ENCODE measurements around the gene PTPRE.

The PTPRE gene

DNA sequence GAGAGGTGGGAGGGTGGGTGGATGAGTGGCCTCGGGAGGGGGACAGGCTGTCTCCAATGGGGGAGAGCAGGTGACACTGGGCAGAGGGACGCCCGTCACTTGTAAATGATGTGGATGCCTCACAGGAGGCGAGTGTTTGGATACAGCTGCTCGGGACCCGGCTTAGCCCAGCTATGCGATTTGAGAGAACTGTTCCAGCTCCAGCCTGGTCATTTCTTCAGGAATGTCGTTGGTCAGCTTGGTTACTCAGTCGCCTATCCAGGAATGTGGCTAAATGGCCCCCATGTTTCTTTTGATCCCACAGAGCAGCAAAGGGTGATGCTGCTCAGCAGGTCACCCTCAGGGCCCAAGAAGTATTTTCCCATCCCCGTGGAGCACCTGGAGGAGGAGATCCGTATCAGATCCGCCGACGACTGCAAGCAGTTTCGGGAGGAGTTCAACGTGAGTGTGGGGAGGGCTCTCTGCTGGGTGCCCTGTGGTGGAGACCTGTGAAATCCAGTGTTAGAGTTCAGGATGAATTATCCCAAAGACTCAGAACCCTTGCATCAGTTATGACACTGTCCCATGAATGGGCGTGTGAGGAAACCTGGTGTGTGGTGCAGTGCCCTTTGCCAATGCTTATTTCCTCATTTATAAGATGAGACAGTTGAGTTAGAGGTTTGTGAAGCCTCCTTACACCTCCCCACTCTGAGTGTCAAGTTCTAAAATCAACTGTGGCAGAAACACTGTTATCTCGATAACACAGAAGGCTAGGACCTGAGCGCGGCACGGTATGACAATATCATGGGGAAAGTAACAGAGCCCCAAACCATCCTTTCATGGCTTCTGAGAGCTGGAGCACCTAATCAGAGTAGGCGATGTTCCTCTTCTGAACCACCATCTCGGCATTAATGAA lies 142.6 kb downstream of the PTPRE start:
- no peak for DNase-seq

DNA sequence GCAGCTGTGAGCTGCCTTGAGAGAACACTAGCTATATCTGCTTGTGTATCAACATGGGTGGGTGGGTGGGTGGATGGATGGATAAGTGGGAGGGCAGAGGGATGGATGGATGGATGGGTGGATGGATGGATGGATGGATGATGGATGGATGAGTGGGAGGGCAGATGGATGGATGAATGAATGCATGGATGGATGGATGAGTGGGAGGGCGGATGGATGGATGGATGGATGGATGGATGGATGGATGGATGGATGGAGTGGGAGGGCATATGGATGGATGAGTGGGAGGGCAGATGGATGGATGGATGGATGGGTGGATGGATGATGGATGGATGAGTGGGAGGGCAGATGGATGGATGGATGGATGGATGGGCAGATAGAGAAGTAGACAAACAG lies 143.2 kb downstream of the PTPRE start:
- DNase-seq, result no peak

- DNase-seq, result no peak
These were observed 144.0 kb downstream of the PTPRE start for GRCh38 chr10:128050936-128051335.

- no peak for DNase-seq
These were observed 144.6 kb downstream of the PTPRE start for GRCh38 chr10:128051548-128051947.

DNA sequence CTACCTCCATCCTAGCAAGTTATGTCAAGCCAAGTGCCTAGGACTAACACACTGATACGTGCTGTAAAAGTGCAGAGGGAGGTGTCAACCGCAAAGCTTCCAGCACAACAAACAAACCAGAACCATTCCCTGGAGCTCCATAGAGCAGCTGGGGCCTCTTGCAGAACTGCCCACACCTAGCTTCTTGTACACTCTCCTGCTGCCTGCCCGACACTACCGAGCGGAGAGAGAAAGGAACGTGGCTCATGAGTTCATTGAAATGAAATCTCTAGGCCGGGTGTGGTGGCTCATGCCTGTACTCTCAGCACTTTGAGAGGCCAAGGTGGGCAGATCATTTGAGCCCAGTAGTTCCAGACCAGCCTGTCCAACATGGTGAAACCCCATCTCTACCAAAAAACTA lies 145.8 kb downstream of the PTPRE start:
- DNase-seq, result no peak

DNA sequence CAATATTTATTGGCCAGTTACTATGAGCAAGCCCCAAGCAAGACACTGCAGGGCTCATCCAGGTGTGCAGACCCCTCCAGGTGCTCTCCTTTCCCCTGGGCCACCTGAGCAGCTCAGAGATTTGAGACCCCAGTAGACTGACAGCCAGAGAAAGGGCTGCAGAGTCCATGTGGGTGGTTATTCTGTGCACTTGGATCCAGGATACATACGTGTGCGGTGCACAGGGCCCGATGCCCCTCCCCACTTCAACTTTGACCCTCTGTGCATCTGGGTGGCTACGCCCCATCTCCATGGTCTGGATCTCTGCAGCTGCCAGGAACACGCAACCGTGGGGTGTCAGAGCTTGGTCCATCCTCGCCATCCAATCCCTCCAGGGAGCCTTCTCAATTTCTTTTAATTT lies 146.5 kb downstream of the PTPRE start:
- no peak for DNase-seq

DNA sequence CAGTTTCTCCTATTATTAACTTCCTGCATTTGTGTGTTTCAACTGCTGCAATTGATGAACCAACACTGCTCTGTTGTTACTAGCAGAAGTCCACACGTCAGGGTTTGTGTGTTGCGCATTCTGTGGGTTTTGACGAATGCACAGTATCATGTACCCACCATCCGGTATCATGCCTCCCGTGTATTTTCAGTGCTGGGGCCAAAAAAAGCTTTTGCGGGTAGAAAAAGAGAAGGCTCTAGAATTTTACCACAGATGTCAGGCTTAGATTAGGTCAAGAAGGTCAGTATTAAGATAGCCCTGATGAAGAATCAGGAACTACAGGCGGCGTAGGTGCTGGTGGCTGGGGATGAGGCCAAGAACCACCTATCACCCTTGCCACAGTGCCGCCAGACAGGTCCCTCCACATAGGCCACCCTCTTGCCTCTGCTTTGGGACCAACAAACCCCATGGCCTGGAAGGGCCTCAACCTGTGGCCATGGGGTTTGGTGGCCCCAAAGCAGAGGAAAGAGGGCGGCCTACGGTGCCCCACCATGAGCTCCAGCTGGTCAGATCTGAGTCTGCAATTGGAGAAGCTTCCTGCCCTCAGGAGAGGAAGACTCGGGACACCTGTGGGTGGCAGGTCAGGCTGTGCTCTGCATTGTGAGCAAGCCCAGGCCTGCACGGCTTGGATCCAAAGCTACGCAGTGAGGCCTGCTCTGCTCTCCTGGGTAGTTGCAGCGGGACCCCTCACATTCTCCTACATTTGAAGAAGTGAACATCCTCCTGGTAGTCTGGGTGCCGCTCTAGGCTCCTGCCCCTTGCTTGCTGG lies 147.5 kb downstream of the PTPRE start:
- DNase-seq, result no peak

- no peak for DNase-seq
These were observed 148.4 kb downstream of the PTPRE start for GRCh38 chr10:128055061-128055868.

DNA sequence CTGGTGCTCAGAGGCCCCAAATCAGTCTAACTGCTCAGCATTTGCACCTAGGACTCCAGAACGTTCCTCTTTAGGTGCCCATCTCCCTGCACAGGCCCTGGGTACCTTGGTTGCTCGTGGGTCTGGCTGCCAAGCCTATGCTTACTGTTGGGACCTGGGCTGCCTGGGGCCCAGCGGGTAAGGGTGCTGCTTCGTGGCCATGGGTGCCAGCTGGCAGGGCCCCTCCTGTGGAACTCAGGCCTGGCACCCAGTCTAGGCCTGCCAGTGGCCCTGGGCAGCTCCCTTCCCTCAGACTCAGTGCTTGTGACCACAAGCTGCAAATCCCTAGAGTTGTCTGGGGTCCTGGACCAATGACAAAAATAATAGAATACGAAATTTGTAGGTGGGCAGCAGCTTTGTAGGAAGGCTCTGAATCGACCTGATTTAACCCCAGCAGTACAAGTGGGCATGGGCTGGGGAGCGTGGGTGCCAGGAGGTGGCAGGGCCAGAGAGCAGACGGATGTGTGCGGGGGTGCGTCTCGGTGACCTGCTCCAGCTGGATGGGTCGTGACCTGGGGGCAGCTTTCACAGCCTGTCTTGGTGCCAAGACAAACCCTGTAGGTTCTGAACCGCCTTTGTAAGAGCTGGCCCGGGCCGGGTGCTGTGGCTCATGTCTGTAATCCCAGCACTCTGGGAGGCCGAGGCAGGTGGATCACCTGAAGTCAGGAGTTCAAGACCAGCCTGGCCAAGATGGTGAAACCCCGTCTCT lies 149.6 kb downstream of the PTPRE start:
- DNase-seq, result no peak

GRCh38 chr10:128058106-128058749 lies 151.3 kb downstream of the PTPRE start:
- no peak for DNase-seq

DNA sequence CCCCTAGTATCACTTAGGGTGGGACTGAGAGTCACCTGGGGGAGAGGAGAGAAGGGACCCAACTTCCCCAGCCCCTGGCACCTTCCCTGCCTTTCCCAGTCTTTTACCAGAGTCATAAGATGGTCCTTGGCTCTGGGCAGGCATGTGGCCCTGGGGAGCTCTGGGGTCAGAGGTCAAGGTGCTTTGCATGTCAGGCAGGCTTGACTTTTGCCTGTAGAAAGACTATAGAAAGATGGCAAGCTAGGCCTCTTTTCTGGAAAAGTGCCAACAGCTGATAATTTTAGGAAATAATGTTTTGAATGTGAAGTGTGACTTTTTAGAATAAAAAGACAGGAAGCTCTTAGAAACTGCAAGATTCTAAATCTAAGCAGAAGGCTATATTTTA lies 151.8 kb downstream of the PTPRE start:
- DNase-seq, result no peak

GRCh38 chr10:128059266-128059981 lies 152.5 kb downstream of the PTPRE start:
- peak; percentile 3 for DNase-seq

DNA sequence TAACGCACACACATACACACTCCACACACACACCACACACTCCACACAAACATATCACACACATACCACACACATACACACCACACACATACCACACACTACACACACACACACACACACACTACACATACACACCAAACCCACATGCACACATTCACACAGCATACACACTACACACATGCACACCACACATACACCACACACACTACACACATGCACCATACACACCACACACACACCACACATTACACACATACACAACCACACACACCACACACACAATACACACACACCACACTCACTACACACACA lies 153.0 kb downstream of the PTPRE start:
- peak; percentile 8 for DNase-seq

- no peak for DNase-seq
These were observed 153.7 kb downstream of the PTPRE start for GRCh38 chr10:128060341-128061250.

- DNase-seq, result no peak
These were observed 154.7 kb downstream of the PTPRE start for GRCh38 chr10:128061306-128062300.

DNA sequence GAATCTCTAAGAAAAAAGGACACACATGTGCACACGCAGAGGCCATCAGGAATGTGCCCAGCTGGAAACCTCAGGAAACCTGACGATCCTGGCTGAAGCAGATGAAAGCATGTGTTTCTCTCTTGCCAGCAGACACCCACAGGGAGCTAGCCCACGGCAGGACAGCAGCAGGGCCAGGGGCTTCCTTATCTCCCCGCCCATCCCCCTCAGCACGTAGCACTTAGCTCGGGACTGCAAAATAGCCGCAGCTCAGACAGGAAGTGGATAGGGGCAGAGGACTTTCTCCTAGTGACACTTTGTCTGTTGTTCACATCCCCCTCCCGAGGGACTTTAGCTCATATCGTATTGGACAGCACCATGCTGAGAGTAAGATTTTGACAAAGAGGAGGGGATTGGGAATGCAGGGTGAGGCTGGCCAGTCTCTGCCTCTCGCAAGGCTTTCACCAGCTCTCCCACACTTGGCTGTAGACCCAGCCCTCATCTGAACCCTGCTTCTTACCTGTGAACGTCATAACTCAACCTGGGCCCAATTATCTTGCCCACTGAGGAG lies 155.5 kb downstream of the PTPRE start:
- no peak for DNase-seq

DNA sequence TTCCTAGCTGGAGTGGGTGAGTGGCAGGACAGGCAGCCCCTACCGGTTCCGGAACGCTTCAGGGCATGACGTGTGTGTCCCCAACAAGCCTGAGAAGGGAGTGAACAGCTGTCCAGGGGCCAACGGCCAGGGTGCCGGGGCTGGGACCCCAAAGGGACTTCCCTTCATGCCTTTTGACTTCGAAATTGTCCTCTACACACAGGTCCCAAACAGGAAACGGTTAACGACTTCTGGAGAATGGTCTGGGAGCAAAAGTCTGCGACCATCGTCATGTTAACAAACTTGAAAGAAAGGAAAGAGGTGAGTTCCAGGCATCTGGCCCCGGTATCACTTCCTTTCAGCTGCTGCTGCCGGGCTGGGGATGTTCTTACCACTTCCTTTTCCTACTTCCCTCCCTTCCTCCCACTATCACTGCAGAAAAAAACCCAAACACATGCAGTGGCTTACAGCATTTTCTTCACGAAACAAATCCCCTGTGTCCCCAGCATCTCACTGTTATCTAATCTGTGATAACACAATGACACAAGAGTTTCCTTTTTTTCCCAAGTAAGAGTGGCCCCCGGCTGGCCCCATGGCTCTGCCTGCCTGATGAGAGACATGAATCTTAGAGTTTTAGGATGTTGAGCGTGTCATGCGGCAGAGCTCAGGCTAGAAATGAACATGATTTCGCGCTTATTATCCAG lies 156.1 kb downstream of the PTPRE start:
- peak; percentile 48 for DNase-seq

DNA sequence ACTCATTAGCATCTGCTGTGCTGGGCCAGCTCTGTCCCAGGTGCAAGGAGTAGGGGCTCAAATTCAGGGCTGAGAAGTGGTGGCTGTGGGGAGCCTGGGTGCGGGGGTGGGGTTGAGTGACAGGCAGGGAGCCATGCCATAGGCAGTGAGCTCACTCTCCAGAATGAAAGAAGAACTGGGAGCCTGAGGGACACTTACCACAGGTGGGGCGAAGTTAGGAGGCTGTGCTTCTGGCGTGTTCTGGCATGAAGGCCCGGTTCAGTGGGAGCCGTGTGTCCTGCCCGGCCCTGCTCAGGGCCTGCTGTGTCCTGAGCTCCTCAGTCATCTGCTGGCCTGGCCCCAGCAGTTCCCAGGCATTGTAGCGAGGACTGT lies 156.8 kb downstream of the PTPRE start:
- DNase-seq, result no peak
